Measurements from ENCODE around the gene TUBGCP3.

DNA sequence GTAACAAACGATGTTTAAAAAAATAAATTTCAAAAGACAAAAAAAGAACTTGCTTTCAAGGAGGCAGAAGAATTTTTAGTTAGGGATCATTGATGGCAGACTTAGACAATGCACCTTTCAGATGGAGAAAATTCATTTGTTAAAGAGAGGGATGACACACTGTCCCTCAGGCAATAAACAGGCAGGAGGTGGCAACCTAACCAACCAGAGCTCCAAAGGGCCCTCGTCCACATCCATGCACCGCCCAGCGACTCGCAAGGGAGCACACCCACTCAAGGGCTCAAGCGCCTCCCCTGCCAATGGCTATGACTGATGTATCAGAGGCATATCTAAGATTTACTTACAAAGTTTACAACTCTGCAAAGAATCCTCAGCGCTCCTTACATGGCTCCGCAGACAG, 81.9 kb downstream of the TUBGCP3 start:
- TF ChIP-seq, protein P1, sequence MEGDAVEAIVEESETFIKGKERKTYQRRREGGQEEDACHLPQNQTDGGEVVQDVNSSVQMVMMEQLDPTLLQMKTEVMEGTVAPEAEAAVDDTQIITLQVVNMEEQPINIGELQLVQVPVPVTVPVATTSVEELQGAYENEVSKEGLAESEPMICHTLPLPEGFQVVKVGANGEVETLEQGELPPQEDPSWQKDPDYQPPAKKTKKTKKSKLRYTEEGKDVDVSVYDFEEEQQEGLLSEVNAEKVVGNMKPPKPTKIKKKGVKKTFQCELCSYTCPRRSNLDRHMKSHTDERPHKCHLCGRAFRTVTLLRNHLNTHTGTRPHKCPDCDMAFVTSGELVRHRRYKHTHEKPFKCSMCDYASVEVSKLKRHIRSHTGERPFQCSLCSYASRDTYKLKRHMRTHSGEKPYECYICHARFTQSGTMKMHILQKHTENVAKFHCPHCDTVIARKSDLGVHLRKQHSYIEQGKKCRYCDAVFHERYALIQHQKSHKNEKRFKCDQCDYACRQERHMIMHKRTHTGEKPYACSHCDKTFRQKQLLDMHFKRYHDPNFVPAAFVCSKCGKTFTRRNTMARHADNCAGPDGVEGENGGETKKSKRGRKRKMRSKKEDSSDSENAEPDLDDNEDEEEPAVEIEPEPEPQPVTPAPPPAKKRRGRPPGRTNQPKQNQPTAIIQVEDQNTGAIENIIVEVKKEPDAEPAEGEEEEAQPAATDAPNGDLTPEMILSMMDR (IDR thresholded peaks at IDR 0.05) = no peak
- TF ChIP-seq POLR2A (IDR thresholded peaks at IDR 0.05) = no peak

Measured in uterus (tissue), 2 donors.